Neural cell (in vitro differentiated cells): ENCODE results near the gene PCSK7. TPM values are rescaled to one million over a fixed set of nuclear protein-coding genes. Genes with fewer than 3 reads are reported as not detected.

Experiments used
- H2AFZ ChIP-seq: fragments of 200-600, 300-800 bp; sonication (generic), shearing (Covaris generic); 2 replicates; pipeline ENCODE4 v1.6.0; 2014; ENCODE audit warnings: low read depth, mild to moderate bottlenecking, antibody characterized with exemption, low read length, moderate library complexity
- H3F3A ChIP-seq: fragments of 200-600 bp; shearing (Covaris generic); 2 replicates; pipeline ENCODE4 v1.6.1; 2016; ENCODE audit warnings: mild to moderate bottlenecking, moderate library complexity, mixed read lengths, antibody characterized with exemption, low read length; ENCODE audit not compliant: insufficient read depth, poor library complexity, severe bottlenecking
- H3K27ac ChIP-seq: fragments of 200-600, 300-800 bp; sonication (generic), shearing (Covaris generic); 2 replicates; pipeline ENCODE4 v1.5.1; 2014; ENCODE audit warnings: mild to moderate bottlenecking, low read length, moderate library complexity
- H3K27me3 ChIP-seq: fragments of 300-800, 200-600 bp; sonication (generic), shearing (Covaris generic); 2 replicates; pipeline ENCODE4 v1.6.0; 2014; ENCODE audit warnings: mild to moderate bottlenecking, low read depth, low read length, moderate library complexity; ENCODE audit not compliant: insufficient read depth
- H3K36me3 ChIP-seq: fragments of 300-800, 200-600 bp; sonication (generic), shearing (Covaris generic); 2 replicates; pipeline ENCODE4 v1.5.1; 2014; ENCODE audit warnings: mild to moderate bottlenecking, antibody characterized with exemption, low read length, moderate library complexity; ENCODE audit not compliant: insufficient read depth
- H3K4me2 ChIP-seq: fragments of 300-800, 200-600 bp; sonication (generic), shearing (Covaris generic); 2 replicates; pipeline ENCODE4 v1.6.0; 2014; ENCODE audit warnings: mild to moderate bottlenecking, low read length
- H3K4me3 ChIP-seq: fragments of 300-800, 200-600 bp; sonication (generic), shearing (Covaris generic); 2 replicates; pipeline ENCODE4 v1.5.1; 2014; ENCODE audit warnings: mild to moderate bottlenecking, low read length, moderate library complexity
- H3K79me2 ChIP-seq: fragments of 200-600 bp; shearing (Covaris generic); replicated peaks from 2 replicates; pipeline ENCODE4 v1.6.0; 2014; ENCODE audit warnings: mild to moderate bottlenecking, low read length, moderate library complexity; ENCODE audit not compliant: insufficient read depth
- H3K9ac ChIP-seq: fragments of 300-800, 200-600 bp; sonication (generic), shearing (Covaris generic); 2 replicates; pipeline ENCODE4 v1.6.1; 2016; ENCODE audit warnings: mild to moderate bottlenecking, low read length, mixed read lengths
- H3K9me2 ChIP-seq: fragments of 200-600 bp; shearing (Covaris generic); 2 replicates; pipeline ENCODE4 v1.6.1; 2016; ENCODE audit warnings: mild to moderate bottlenecking, low read length, mixed read lengths; ENCODE audit not compliant: insufficient read depth
- H3K9me3 ChIP-seq: fragments of 200-600, 300-800 bp; sonication (generic), shearing (Covaris generic); 2 replicates; pipeline ENCODE4 v1.6.1; 2016; ENCODE audit warnings: mild to moderate bottlenecking, mixed run types, low read length, moderate library complexity, mixed read lengths
- H4K20me1 ChIP-seq: fragments of 200-600 bp; shearing (Covaris generic); 2 replicates; pipeline ENCODE4 v1.6.1; 2016; ENCODE audit warnings: mild to moderate bottlenecking, mixed run types; ENCODE audit not compliant: insufficient read depth
- CTCF ChIP-seq: fragments of 450-650 bp; IDR thresholded peaks from 2 replicates; pipeline ENCODE4 v1.5.1; 2014; ENCODE audit warnings: antibody characterized with exemption, mild to moderate bottlenecking, moderate library complexity; ENCODE audit not compliant: poor library complexity, severe bottlenecking
- EZH2 ChIP-seq: fragments of 200-600, 300-800 bp; shearing (Covaris generic), sonication (generic); IDR thresholded peaks from 2 replicates; pipeline ENCODE4 v1.6.1; 2014; ENCODE audit warnings: antibody characterized with exemption, low read length, borderline replicate concordance, mild to moderate bottlenecking; ENCODE audit not compliant: insufficient read depth, poor library complexity, severe bottlenecking
- MXI1 ChIP-seq: fragments of 450-650 bp; conservative IDR thresholded peaks from 2 replicates; pipeline ENCODE4 v1.6.1; 2014; ENCODE audit warnings: antibody characterized with exemption, mild to moderate bottlenecking; ENCODE audit not compliant: poor library complexity, severe bottlenecking
- RAD21 ChIP-seq: fragments of 450-650 bp; conservative IDR thresholded peaks from 2 replicates; pipeline ENCODE4 v1.6.1; 2014; ENCODE audit warnings: antibody characterized with exemption, mild to moderate bottlenecking, moderate library complexity
- REST ChIP-seq: IDR thresholded peaks from 2 replicates; pipeline ENCODE4 v1.6.1; 2012; ENCODE audit warnings: borderline replicate concordance
- TAF1 ChIP-seq: IDR thresholded peaks from 2 replicates; pipeline ENCODE4 v1.6.1; 2012; ENCODE audit warnings: low read depth
- polyA plus RNA-seq: library from polyadenylated mRNA; depleted of rRNA; stranded (reverse); fragments of >200 nt; gene quantifications from 2 replicates; pipeline ENCODE4 v1.2.3, GENCODE V29; 2014

Gene PCSK7
- polyA plus RNA-seq, 1 donor from 2014 or later = 44.4 TPM

- no peak overlapping the region for H2AFZ ChIP-seq
- H3K4me3 ChIP-seq = no peak overlapping the region
- TF ChIP-seq TAF1 (no peak), REST (no peak)
- H3K9me2 ChIP-seq = no peaks in the 10 kb centered on the region
- H3K27ac ChIP-seq = no peak overlapping the region
- H3K27me3 ChIP-seq = no peaks in the 10 kb centered on the region
- no peak overlapping the region for H3K4me2 ChIP-seq
- H3K36me3 ChIP-seq = no peaks in the 10 kb centered on the region
- H4K20me1 ChIP-seq = no peaks in the 10 kb centered on the region
- H3K9me3 ChIP-seq = no peaks in the 10 kb centered on the region
- no peaks in the 10 kb centered on the region for H3F3A ChIP-seq
- no peak overlapping the region for H3K9ac ChIP-seq
- H3K79me2 ChIP-seq = no peaks in the 10 kb centered on the region
These were observed 31.7 kb downstream of the PCSK7 start for GRCh38 chr11:117199916-117200812.

- no peak within 1 kb of the TSS for H3K9ac ChIP-seq
- no peaks in the 10 kb centered on the region for H3K9me2 ChIP-seq
- H2AFZ ChIP-seq = no peak within 1 kb of the TSS
- no peaks in the 10 kb centered on the region for H3K9me3 ChIP-seq
- no peaks in the 10 kb centered on the region for H3K27me3 ChIP-seq
- H3K4me3 ChIP-seq = no peak within 1 kb of the TSS
- no peaks in the 10 kb centered on the region for H3F3A ChIP-seq
- no peak within 1 kb of the TSS for H3K27ac ChIP-seq
- no peak within 1 kb of the TSS for H3K4me2 ChIP-seq
- TF ChIP-seq RAD21 (no peak), EZH2 (no peak), TAF1 (no peak), CTCF (no peak), MXI1 (no peak), REST (no peak)
- H3K79me2 ChIP-seq = no peaks in the 10 kb centered on the region
- H4K20me1 ChIP-seq = no peaks in the 10 kb centered on the region
- no peaks in the 10 kb centered on the region for H3K36me3 ChIP-seq
These were observed 32.6 kb downstream of the PCSK7 start, which contains the start of gene TAGLN for GRCh38 chr11:117199053-117199915. TSS of gene TAGLN (plus strand) at chr11:117199370. CDS start at chr11:117203014, 3,644 bp downstream.
